HG02981 (cell line): ENCODE results near the gene GSTM5.
"Not testable (repeated sequence)": the region's sequence is repeated elsewhere in the genome, so short reads cannot be mapped to it uniquely, and the experiment has no call there.

Experiments
- ATAC-seq: cut with Tn5 transposase; IDR thresholded peaks from one replicate; pipeline ENCODE4 v1.9.1; 2021; ENCODE audit warnings: mild to moderate bottlenecking, moderate library complexity; ENCODE audit not compliant: unreplicated experiment

GSTM5 gene

DNA sequence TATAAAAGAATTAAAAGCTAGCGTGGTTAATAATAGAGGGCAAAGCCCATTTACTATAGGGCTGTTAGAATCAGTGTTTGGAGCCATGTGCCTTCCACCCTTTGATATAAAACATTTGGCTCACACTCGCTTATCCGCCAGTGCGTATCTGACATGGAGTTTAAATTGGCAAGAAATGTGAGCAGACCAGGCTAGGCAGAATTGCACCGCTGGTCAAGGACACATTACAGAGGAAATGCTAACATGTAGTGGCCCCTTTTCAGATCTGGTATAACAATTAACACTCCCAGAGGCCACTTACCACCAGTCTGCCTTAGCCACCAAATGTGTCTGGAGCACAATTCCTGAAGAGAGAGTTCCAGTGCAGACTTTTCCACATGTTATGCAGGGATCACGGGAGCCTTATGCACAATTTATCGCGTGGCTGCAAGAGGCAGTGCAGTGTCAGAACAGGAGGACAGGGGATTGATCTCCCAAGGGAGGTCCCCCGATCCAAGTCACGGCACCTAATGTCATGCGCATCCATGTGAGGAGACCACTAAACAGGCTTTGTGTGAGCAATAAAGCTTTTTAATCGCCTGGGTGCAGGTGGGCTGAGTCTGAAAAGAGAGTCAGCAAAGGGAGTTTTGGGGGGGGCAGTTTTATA lies 14.8 kb downstream of the GSTM5 start:
- ATAC-seq: no peak

GRCh38 chr1:109728870-109729269 lies 16.8 kb downstream of the GSTM5 start:
- no peak for ATAC-seq

DNA sequence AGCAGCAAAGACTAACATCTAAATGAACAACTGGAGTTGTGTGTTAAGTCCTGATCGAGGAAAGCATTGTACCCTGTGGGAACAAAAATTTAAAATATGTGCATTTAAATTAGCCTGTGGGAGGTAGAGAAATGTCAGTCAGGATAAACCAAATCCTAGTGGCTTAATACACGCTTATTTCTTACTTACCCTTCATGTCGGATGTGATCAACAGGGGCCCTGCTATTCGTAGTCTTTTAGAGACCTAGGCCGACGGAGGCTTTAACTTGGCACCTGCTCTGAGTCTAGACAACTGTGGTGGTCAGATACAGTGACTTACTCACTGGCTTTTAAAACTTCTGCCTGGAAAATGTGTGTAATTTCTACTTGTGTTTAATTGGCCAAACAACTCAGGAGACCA lies 18.6 kb downstream of the GSTM5 start:
- no peak for ATAC-seq

DNA sequence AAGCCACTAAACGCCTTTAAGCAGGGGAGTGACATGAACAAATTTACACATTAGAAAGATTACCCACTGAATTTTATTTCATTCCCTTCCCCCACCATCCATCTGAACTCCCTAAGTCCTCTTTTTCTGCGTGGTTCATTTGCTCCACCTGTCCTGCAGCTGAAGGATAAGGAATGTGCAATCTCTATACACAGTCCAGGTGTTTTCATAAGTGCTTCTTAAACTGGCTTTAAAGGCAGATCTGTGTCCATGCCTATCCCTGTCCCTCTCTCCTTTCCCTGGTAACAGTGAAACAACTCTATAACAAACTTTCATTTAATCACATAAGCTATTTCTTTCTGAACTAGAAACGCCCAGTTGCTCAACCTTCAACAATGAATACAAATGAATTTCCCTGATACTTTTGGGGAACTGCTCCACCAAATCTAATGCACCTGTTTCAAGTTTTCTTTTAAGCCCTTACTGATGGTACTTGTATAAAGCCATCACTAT lies 20.4 kb downstream of the GSTM5 start:
- ATAC-seq: no peak

GRCh38 chr1:109733236-109733870 lies 21.3 kb downstream of the GSTM5 start:
- no peak for ATAC-seq

- peak; percentile 80 for ATAC-seq
Measured at GRCh38 chr1:109739738-109740614, 27.9 kb downstream of the GSTM5 start.

GRCh38 chr1:109740615-109741373 lies 28.7 kb downstream of the GSTM5 start, which contains the start of gene GSTM3:
Gene GSTM3 (minus strand): TSS chr1:109741038. CDS start chr1:109740287, 751 bp downstream.
- no peak for ATAC-seq

GRCh38 chr1:109748311-109748710 lies 36.3 kb downstream of the GSTM5 start:
- ATAC-seq: not testable (repeated sequence)

DNA sequence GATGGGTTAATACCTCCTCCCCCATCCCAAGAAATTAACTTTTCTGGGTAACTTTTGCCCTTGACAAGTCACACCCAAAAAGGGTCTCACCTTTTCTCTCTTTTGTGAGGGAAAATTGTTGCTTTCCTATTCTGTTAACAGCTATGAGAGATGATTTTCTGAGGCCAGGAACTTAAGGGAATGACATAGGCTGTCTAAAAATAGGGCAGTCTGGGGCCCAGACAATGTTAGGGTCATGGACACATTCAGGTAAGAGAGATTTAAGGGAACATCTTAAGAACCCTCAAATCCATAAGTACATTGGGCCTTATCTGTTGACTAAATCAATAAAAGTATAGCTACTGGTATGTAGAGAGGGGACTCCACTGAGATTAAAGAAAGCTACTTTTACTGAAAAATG lies 37.2 kb downstream of the GSTM5 start:
- ATAC-seq: no peak

GRCh38 chr1:109750241-109750882 lies 38.3 kb downstream of the GSTM5 start:
- no peak for ATAC-seq

DNA sequence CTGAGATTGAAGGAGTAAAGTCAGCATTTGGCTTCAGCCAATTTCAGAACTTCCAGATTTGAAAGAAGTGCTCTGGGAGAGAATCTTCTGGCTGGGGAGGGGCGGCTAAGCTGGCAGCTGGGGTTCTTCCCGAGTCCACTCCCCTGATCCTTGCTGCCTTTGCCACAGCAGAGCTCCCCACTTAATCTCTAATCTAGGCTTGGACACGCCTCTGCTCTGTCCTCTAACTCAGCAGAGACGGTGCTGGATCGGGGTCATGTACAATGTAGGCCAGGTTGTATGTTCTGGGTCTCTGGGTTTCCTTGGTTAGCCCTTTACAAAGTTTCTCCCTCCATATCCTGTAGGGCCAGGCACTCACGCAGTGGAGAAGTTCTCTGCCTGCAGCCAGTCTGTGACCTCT lies 38.9 kb downstream of the GSTM5 start:
- no peak for ATAC-seq

DNA sequence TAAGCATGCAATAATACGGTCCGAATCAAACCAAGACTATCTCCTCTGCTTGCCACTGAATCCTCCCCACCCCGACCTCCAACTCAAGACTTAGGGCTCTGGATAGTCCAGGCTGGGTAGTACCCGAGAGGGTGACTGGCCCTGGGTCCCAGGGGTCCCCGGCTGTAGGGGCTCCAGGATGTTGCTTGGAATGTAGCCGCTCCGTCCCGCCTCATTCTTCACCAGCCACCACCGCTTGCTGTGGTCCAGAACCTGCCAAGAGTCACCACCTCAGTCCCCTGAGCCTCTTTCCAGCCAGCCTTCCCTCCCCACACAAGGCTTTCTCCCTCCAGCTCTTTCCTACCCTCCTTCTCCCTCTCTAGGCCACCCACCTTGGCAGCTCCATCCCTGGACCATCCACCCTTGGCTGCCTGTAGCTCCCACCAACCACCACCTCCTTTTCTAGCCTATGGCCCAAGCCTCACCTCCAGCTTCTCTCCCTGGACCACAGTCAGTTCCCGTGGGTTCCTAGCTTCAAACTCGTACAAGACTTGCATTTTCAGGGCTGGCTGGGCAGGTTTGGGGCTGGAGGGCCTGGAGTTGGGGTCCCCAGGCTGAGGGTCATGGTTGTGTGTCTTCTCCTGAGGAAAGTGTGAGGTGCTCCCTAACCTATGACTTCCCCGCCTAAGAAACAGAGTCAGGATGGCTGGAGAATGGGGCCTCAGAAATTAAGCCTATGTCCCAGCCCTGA lies 39.6 kb downstream of the GSTM5 start:
- no peak for ATAC-seq

GRCh38 chr1:109754738-109755137 lies 42.7 kb downstream of the GSTM5 start:
- ATAC-seq: no peak

DNA sequence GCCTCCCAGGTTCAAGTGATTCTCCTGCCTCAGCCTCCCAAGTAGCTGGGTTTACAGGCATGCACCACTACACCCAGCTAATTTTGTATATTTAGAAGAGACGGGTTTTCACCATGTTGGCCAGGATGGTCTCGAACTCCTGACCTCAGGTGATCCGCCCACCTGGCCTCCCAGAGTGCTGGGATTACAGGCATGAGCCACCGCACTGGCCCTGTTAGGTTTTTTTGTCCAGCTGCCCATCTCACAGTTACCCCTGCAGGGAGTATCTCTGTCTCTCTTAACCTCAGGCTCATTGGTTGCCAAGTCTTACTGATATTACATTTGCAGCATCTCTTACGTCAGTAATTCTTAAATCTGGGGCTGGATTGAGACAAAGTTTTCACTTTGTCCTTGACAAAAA lies 44.3 kb downstream of the GSTM5 start:
- ATAC-seq: not testable (repeated sequence)

- ATAC-seq: no peak
Measured at GRCh38 chr1:109756848-109757521, 44.9 kb downstream of the GSTM5 start.

DNA sequence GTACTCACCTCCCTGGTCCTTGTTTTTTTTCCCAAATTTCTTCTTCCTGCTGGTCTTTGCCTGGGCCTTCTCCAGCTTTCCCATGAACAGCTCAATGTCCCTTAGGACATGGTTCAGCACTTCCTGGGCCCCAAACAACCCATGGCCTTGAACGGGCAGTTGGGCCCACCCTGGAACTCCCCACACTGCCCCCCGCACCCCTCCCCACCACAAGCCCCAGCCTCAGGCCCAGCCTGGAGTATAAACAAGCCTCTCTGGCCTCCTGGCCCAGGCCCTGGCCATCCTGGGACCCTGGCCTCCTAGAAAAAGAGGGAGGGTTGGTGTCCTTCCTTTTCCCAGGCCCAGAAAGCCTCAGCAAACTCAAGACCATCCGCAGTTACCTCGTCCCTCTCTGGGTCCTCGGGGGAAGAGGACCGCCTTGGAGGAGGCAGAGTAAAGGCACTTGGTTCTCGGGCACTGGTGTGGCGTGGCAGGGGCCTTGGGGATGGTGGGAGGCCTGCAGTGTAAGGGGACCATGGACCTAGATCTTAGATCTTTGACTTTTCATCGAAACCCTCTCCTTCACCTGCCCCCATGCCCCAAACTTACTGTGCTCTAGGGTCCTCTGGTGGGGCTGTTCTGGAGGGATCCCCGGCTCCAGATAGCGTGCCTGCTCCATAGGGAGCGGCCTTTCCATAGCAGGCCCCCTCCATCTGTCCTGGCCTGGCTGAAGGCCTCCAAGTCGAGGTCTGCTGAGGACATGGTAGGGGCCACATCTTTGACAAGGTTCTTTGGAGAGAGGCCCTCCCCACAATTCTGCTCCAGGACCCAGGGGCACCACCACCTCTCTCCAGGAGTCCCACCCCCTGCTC lies 46.1 kb downstream of the GSTM5 start:
- no peak for ATAC-seq

GRCh38 chr1:109759513-109760334 lies 47.7 kb downstream of the GSTM5 start:
- ATAC-seq: no peak
